HG03469 (cell line): ENCODE measurements around the gene WTIP.

ENCODE experiments used
- ATAC-seq: cut with Tn5 transposase; IDR thresholded peaks from one replicate; pipeline ENCODE4 v1.9.1; 2021; ENCODE audit warnings: mild to moderate bottlenecking, moderate library complexity, moderate number of reproducible peaks; ENCODE audit not compliant: unreplicated experiment

Gene WTIP

GRCh38 chr19:34559045-34559444, 77.5 kb downstream of the WTIP start:
- ATAC-seq, result no peak

- no peak for ATAC-seq
Measured at GRCh38 chr19:34560229-34560628, 78.7 kb downstream of the WTIP start.
